Endothelial cell of umbilical vein (primary cell): Measurements from ENCODE around the gene SDCCAG8.

Experiments
- CTCF ChIP-seq, 2 donors: IDR thresholded peaks; 1 replicate in 1 of 2; 2 replicates in 1 of 2; pipeline ENCODE4 v1.5.1; 2011; ENCODE audit warnings: low read length in 2 of 2, mild to moderate bottlenecking in 2 of 2, moderate library complexity in 2 of 2, control low read depth in 1 of 2, inconsistent platforms in 1 of 2, low read depth in 1 of 2; ENCODE audit not compliant: insufficient read depth in 1 of 2; ENCODE audit errors: extremely low read depth in 1 of 2
- EZH2 ChIP-seq: IDR thresholded peaks from 2 replicates; pipeline ENCODE4 v1.6.1; 2012; ENCODE audit warnings: borderline replicate concordance, low read depth, mild to moderate bottlenecking, moderate library complexity, low read length, inconsistent platforms; ENCODE audit not compliant: severe bottlenecking
- FOS ChIP-seq: IDR thresholded peaks from 2 replicates; pipeline ENCODE4 v1.6.1; 2011; ENCODE audit warnings: mild to moderate bottlenecking, low read length, moderate library complexity, borderline replicate concordance; ENCODE audit not compliant: insufficient read depth
- GATA2 ChIP-seq: IDR thresholded peaks from 2 replicates; pipeline ENCODE4 v1.7.0; 2011; ENCODE audit warnings: low read depth, mild to moderate bottlenecking, moderate library complexity, mixed read lengths, low read length; ENCODE audit not compliant: insufficient read length, insufficient read depth
- JUN ChIP-seq: IDR thresholded peaks from 2 replicates; pipeline ENCODE4 v1.6.1; 2011; ENCODE audit warnings: borderline replicate concordance, low read depth; ENCODE audit not compliant: insufficient read length, insufficient read depth
- MAX ChIP-seq: IDR thresholded peaks from 2 replicates; pipeline ENCODE4 v1.6.1; 2011; ENCODE audit not compliant: insufficient read depth, insufficient read length
- MYC ChIP-seq: IDR thresholded peaks from one replicate; pipeline ENCODE4 v1.6.1; 2011; ENCODE audit warnings: mild to moderate bottlenecking, low read depth, low read length
- POLR2A ChIP-seq: IDR thresholded peaks from 2 replicates; pipeline ENCODE4 v1.6.1; 2012; ENCODE audit warnings: low read depth, mild to moderate bottlenecking, control low read depth, low read length
- POLR2AphosphoS5 ChIP-seq: IDR thresholded peaks from 2 replicates; pipeline ENCODE4 v1.6.1; 2012; ENCODE audit warnings: low read depth, mild to moderate bottlenecking, control low read depth, low read length, moderate library complexity; ENCODE audit not compliant: insufficient read depth

- TF ChIP-seq CTCF (IDR thresholded peaks at IDR 0.05; ENCODE audit: extremely low read depth in 1 of 2, insufficient read depth in 1 of 2, low read depth in 1 of 2, low read length in 2 of 2) (no peak), POLR2A (no peak), MAX (no peak), EZH2 (no peak), FOS (no peak), MYC (no peak), POLR2AphosphoS5 (no peak), GATA2 (no peak), JUN (no peak)
Measured at GRCh38 chr1:243542739-243543415, 287.0 kb downstream of the SDCCAG8 start.
